SK-N-SH (cell line): Measurements from ENCODE around the gene MLANA.

Source experiments
- CTCF ChIP-seq: fragments of 200-600 bp; sonication (generic); IDR thresholded peaks from 2 replicates; pipeline ENCODE4 v1.6.1; 2017; ENCODE audit warnings: antibody characterized with exemption, mild to moderate bottlenecking, moderate library complexity
- EP300 ChIP-seq, 2 experiments: IDR thresholded peaks; 2 replicates each; pipeline versions ENCODE4 v1.4.0 to v1.6.1; 2012; ENCODE audit warnings: borderline replicate concordance in 1 of 2, low read depth in 1 of 2, low read length in 1 of 2
- GABPA ChIP-seq: IDR thresholded peaks from 2 replicates; pipeline ENCODE4 v1.4.0; 2012; ENCODE audit warnings: low read depth, mild to moderate bottlenecking
- IRF3 ChIP-seq: fragments of 150-350 bp; IDR thresholded peaks from 2 replicates; pipeline ENCODE4 v1.6.1; 2016; ENCODE audit warnings: mild to moderate bottlenecking, low read depth, low read length
- MAX ChIP-seq: IDR thresholded peaks from 2 replicates; pipeline ENCODE4 v1.4.0; 2012; ENCODE audit warnings: low read depth
- POLR2AphosphoS5 ChIP-seq: IDR thresholded peaks from 2 replicates; pipeline ENCODE4 v1.6.1; 2012; ENCODE audit warnings: low read depth, low read length
- RCOR1 ChIP-seq: fragments of 150-350 bp; IDR thresholded peaks from 2 replicates; pipeline ENCODE4 v1.6.1; 2017; ENCODE audit warnings: antibody characterized with exemption, low read length
- REST ChIP-seq: IDR thresholded peaks from 2 replicates; pipeline ENCODE4 v1.6.1; 2012; ENCODE audit warnings: mild to moderate bottlenecking, low read depth, low read length, moderate library complexity
- RXRA ChIP-seq: IDR thresholded peaks from 2 replicates; pipeline ENCODE4 v1.4.0; 2012; ENCODE audit warnings: low read depth, mild to moderate bottlenecking, borderline replicate concordance
- SIN3A ChIP-seq: IDR thresholded peaks from 2 replicates; pipeline ENCODE4 v1.6.1; 2012; ENCODE audit warnings: low read depth, mild to moderate bottlenecking, low read length, moderate library complexity, borderline replicate concordance
- SMC3 ChIP-seq: IDR thresholded peaks from 2 replicates; pipeline ENCODE4 v1.6.1; 2012; ENCODE audit warnings: low read depth, low read length, improper control_type of control experiment
- TAF1 ChIP-seq: IDR thresholded peaks from 2 replicates; pipeline ENCODE4 v1.6.1; 2012; ENCODE audit warnings: low read depth, mild to moderate bottlenecking, low read length, moderate library complexity, borderline replicate concordance
- USF1 ChIP-seq: IDR thresholded peaks from 2 replicates; pipeline ENCODE4 v1.4.0; 2012; ENCODE audit warnings: low read depth, borderline replicate concordance
- YY1 ChIP-seq: IDR thresholded peaks from 2 replicates; pipeline ENCODE4 v1.4.0; 2012; ENCODE audit warnings: low read depth, mild to moderate bottlenecking

- TF ChIP-seq REST (no peak), CTCF (no peak), EP300 (IDR thresholded peaks at IDR 0.05; ENCODE audit: borderline replicate concordance in 1 of 2, low read depth in 1 of 2, low read length in 1 of 2) (no peak), TAF1 (no peak), SMC3 (no peak), IRF3 (no peak), RCOR1 (no peak), POLR2AphosphoS5 (no peak), USF1 (no peak), MAX (no peak), RXRA (no peak), SIN3A (no peak), YY1 (no peak), GABPA (no peak)
Measured at GRCh38 chr9:5864446-5864845, 26.2 kb upstream of the MLANA start.
